IMR-90 (cell line): ENCODE data around the gene USP40.

Experiments
- BHLHE40 ChIP-seq: fragments of 150-350 bp; IDR thresholded peaks from 2 replicates; pipeline ENCODE4 v1.6.1; 2016; ENCODE audit warnings: mild to moderate bottlenecking, low read depth, low read length
- CEBPB ChIP-seq: IDR thresholded peaks from 2 replicates; pipeline ENCODE4 v1.6.1; 2012; ENCODE audit warnings: low read depth, low read length, improper control_type of control experiment
- POLR2A ChIP-seq: IDR thresholded peaks from 2 replicates; pipeline ENCODE4 v1.6.1; 2012; ENCODE audit warnings: mild to moderate bottlenecking, low read depth, low read length
- RCOR1 ChIP-seq: IDR thresholded peaks from 2 replicates; pipeline ENCODE4 v1.6.1; 2012; ENCODE audit warnings: mild to moderate bottlenecking, low read length, improper control_type of control experiment; ENCODE audit not compliant: insufficient replicate concordance
- RFX5 ChIP-seq: IDR thresholded peaks from 2 replicates; pipeline ENCODE4 v1.8.0; 2012; ENCODE audit warnings: low read depth, mild to moderate bottlenecking, low read length, moderate library complexity
- SMC3 ChIP-seq: fragments of 150-350 bp; IDR thresholded peaks from 2 replicates; pipeline ENCODE4 v1.6.1; 2016; ENCODE audit warnings: low read depth, mild to moderate bottlenecking, antibody characterized with exemption, low read length, moderate library complexity
- TF ChIP-seq, protein P1 (sequence below): fragments of 150-350 bp; IDR thresholded peaks from 2 replicates; pipeline ENCODE4 v1.6.1; 2016; ENCODE audit warnings: low read depth, mild to moderate bottlenecking, low read length, moderate library complexity, borderline replicate concordance
- TF ChIP-seq, protein P2 (sequence below): conservative IDR thresholded peaks from 2 replicates; pipeline ENCODE4 v1.5.1; 2012; ENCODE audit warnings: mild to moderate bottlenecking, low read depth, low read length, improper control_type of control experiment
- TF ChIP-seq, protein P3 (sequence below): fragments of 150-350 bp; IDR thresholded peaks from 2 replicates; pipeline ENCODE4 v1.6.1; 2017; ENCODE audit warnings: mild to moderate bottlenecking, antibody characterized with exemption, low read length, low read depth

DNA sequence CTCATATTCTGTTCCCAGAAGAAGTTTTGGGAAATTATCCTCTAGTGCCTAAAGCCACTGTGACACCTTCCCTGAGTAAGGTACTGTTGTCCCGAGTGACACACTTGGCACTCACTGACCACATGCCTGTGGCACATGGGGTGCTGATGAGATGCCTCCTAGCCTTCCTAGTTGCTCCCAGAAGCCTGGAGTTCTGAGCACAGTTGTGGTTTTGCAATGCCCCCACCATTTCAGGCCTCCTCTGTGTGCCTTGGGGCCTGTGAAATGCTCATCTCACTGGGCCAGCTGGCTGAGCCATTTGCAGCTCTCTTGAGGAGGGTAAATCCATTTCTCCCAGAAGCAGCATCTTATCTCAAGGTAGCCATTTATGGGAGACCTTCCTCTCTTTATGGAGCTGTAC, 120.5 kb downstream of the USP40 start:
- TF ChIP-seq, protein P1, sequence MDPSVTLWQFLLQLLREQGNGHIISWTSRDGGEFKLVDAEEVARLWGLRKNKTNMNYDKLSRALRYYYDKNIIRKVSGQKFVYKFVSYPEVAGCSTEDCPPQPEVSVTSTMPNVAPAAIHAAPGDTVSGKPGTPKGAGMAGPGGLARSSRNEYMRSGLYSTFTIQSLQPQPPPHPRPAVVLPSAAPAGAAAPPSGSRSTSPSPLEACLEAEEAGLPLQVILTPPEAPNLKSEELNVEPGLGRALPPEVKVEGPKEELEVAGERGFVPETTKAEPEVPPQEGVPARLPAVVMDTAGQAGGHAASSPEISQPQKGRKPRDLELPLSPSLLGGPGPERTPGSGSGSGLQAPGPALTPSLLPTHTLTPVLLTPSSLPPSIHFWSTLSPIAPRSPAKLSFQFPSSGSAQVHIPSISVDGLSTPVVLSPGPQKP: no peak
- TF ChIP-seq, protein P2, sequence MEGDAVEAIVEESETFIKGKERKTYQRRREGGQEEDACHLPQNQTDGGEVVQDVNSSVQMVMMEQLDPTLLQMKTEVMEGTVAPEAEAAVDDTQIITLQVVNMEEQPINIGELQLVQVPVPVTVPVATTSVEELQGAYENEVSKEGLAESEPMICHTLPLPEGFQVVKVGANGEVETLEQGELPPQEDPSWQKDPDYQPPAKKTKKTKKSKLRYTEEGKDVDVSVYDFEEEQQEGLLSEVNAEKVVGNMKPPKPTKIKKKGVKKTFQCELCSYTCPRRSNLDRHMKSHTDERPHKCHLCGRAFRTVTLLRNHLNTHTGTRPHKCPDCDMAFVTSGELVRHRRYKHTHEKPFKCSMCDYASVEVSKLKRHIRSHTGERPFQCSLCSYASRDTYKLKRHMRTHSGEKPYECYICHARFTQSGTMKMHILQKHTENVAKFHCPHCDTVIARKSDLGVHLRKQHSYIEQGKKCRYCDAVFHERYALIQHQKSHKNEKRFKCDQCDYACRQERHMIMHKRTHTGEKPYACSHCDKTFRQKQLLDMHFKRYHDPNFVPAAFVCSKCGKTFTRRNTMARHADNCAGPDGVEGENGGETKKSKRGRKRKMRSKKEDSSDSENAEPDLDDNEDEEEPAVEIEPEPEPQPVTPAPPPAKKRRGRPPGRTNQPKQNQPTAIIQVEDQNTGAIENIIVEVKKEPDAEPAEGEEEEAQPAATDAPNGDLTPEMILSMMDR: no peak
- TF ChIP-seq POLR2A: no peak
- no peak for TF ChIP-seq BHLHE40
- TF ChIP-seq RCOR1: no peak
- TF ChIP-seq, protein P3, sequence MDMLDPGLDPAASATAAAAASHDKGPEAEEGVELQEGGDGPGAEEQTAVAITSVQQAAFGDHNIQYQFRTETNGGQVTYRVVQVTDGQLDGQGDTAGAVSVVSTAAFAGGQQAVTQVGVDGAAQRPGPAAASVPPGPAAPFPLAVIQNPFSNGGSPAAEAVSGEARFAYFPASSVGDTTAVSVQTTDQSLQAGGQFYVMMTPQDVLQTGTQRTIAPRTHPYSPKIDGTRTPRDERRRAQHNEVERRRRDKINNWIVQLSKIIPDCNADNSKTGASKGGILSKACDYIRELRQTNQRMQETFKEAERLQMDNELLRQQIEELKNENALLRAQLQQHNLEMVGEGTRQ: no peak
- no peak for TF ChIP-seq RFX5
- no peak for TF ChIP-seq CEBPB
- no peak for TF ChIP-seq SMC3
